Heart left ventricle (tissue), 13 donors: ENCODE measurements around the gene MEF2D.

ENCODE experiments used
- CTCF ChIP-seq, 12 donors: fragments of 200-600 bp; sonication (generic) in 4 of 12; IDR thresholded peaks; one replicate each; pipeline versions ENCODE4 v1.5.0 to v1.8.0; 2018 to 2022; ENCODE audit warnings: antibody characterized with exemption in 12 of 12, mild to moderate bottlenecking in 5 of 12
- POLR2A ChIP-seq, 2 donors: fragments of 450-650 bp; IDR thresholded peaks; one replicate each; pipeline ENCODE4 v1.6.1; 2017; ENCODE audit warnings: antibody characterized with exemption in 2 of 2, mild to moderate bottlenecking in 2 of 2, moderate library complexity in 2 of 2
- donor health status: ischemic (EF 13 %, LVEDD 7.1; RV severe dilation, severe dysfunction).
- donor health status: DM: no; HTN: yes; CAD: no.
- donor health status: DM: no; HTN: no; CAD: no.
- donor health status: ischemic (EF 25% LVEDD 6.9; RV normal size, moderate dysfunction).
- donor health status: ischemic (EF 25% LVEDD 5.7; RV mildly dilated, moderate dysfunction).
- donor health status: ischemic (EF 35%, LVEDD 5.7; RV mildly dilated, moderate dysfunction).
- donor health status: nonischemic (EF 11% LVEDD 7.7; RV severe dilation, severe dysfunction).
- donor health status: DM: yes; HTN: yes; CAD: no.
- donor health status: PGD.
- donor health status: ischemic (EF 29% LVEDD 5.4; RV normal size, mild dysfunction).
- donor health status: nonischemic (EF 23%, LVEDD 6.1; RV moderate dilation, normal function).

DNA sequence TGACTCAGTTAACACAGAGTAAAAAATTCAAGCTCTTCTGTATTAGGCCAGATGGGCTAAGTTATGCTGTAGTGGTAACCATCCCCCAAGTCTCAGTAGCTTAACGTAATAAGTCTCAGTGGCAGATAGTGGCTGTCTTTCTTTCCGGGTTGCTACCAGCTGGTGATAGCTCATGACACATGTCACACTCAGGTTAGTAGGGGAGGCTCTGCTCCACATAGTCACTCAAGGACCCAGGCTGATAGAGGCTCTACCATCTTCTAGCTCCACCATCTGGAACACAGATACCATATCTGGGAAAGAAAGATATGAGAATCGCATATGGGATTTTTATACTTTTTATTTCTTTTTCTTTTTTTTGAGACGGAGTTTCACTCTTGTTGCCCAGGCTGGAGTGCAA is 16.2 kb upstream of the MEF2D start:
- no peak for TF ChIP-seq CTCF (IDR thresholded peaks at IDR 0.05)
- TF ChIP-seq POLR2A (IDR thresholded peaks at IDR 0.05): no peak
